WTC11 (cell line): ENCODE data around the gene XRCC5. TPM values are rescaled to one million over a fixed set of nuclear protein-coding genes. Genes with fewer than 3 reads are reported as not detected.
A peak's percentile ranks its signal among the peaks of the same experiment; 100 is the strongest.

Source experiments
- ATAC-seq: fragments of 200-7000 bp; cut with Tn5 transposase; 2 replicates; pipeline ENCODE4 v1.10.0; 2021; ENCODE audit warnings: mild to moderate bottlenecking, moderate library complexity
- Bru-seq: library from RNA; stranded (reverse); fragments of 400-500 nt; gene quantifications from one replicate; lab custom pipeline; 2021; lab: Mats Ljungman, UMichigan
- CTCF ChIA-PET: fragments of 300-600 bp; sonication (Branson Sonifier 250); formaldehyde crosslinking; loops from one replicate; lab custom pipeline; 2021; ENCODE audit warnings: antibody characterized with exemption; lab: Charles Lee
- POLR2A ChIA-PET: fragments of 350-600 bp; sonication (Branson Sonifier 250); formaldehyde crosslinking; loops from one replicate; lab custom pipeline; 2021; ENCODE audit warnings: antibody characterized with exemption; lab: Charles Lee
- DNase-seq: peaks from one replicate; pipeline ENCODE4 v3.0.0; 2021; ENCODE audit warnings: low spot score
- H3K27ac Mint-ChIP-seq: 2 replicates; pipeline ENCODE4 v1.8.0; 2021; ENCODE audit warnings: mixed read lengths
- H3K27me3 Mint-ChIP-seq: 2 replicates; pipeline ENCODE4 v1.8.0; 2021; ENCODE audit warnings: low read depth, mild to moderate bottlenecking, moderate library complexity, mixed read lengths
- H3K36me3 Mint-ChIP-seq: 2 replicates; pipeline ENCODE4 v1.8.0; 2021; ENCODE audit warnings: mixed read lengths
- H3K4me1 Mint-ChIP-seq: 2 replicates; pipeline ENCODE4 v1.8.0; 2022; ENCODE audit warnings: mixed read lengths
- H3K4me3 Mint-ChIP-seq: 2 replicates; pipeline ENCODE4 v1.8.0; 2021; ENCODE audit warnings: mild to moderate bottlenecking, moderate library complexity, mixed read lengths
- H3K9me3 Mint-ChIP-seq: 2 replicates; pipeline ENCODE4 v1.8.0; 2021; ENCODE audit warnings: mixed read lengths
- ATF3 ChIP-seq: sonication (generic); formaldehyde crosslinking; conservative IDR thresholded peaks from 2 replicates; pipeline ENCODE4 v1.8.1; 2022; ENCODE audit warnings: mild to moderate bottlenecking, missing genetic modification reagents
- FOXP1 ChIP-seq: sonication (generic); formaldehyde crosslinking; IDR thresholded peaks from 2 replicates; pipeline ENCODE4 v1.8.0; 2022; ENCODE audit warnings: missing genetic modification reagents, mild to moderate bottlenecking, moderate library complexity, borderline replicate concordance
- GABPB1 ChIP-seq: sonication (generic); formaldehyde crosslinking; IDR thresholded peaks from 2 replicates; pipeline ENCODE4 v1.8.1; 2023; ENCODE audit warnings: mild to moderate bottlenecking, missing genetic modification reagents
- GRHL2 ChIP-seq: fragments of 250-450 bp; sonication (Bioruptor Pico); IDR thresholded peaks from 2 replicates; pipeline ENCODE4 v1.8.0; 2022; ENCODE audit warnings: mild to moderate bottlenecking, moderate library complexity; ENCODE audit not compliant: insufficient replicate concordance, severe bottlenecking
- MYBL2 ChIP-seq: sonication (generic); formaldehyde crosslinking; IDR thresholded peaks from 2 replicates; pipeline ENCODE4 v1.8.1; 2023; ENCODE audit warnings: mild to moderate bottlenecking, moderate library complexity, missing genetic modification reagents
- PRDM15 ChIP-seq: sonication (generic); formaldehyde crosslinking; IDR thresholded peaks from 2 replicates; pipeline ENCODE4 v1.8.0; 2022; ENCODE audit warnings: missing genetic modification reagents
- SMAD3 ChIP-seq: sonication (generic); formaldehyde crosslinking; IDR thresholded peaks from 2 replicates; pipeline ENCODE4 v1.8.0; 2022; ENCODE audit warnings: missing genetic modification reagents, mild to moderate bottlenecking, borderline replicate concordance
- SP1 ChIP-seq: sonication (generic); formaldehyde crosslinking; conservative IDR thresholded peaks from 2 replicates; pipeline ENCODE4 v1.8.1; 2022; ENCODE audit warnings: missing genetic modification reagents
- ZNF121 ChIP-seq: sonication (generic); formaldehyde crosslinking; IDR thresholded peaks from 2 replicates; pipeline ENCODE4 v1.8.0; 2023; ENCODE audit warnings: missing genetic modification reagents
- ZNF232 ChIP-seq: sonication (generic); formaldehyde crosslinking; IDR thresholded peaks from 2 replicates; pipeline ENCODE4 v1.8.0; 2022; ENCODE audit warnings: mild to moderate bottlenecking, missing genetic modification reagents
- ZNF263 ChIP-seq: sonication (generic); formaldehyde crosslinking; IDR thresholded peaks from 2 replicates; pipeline ENCODE4 v1.8.1; 2022; ENCODE audit warnings: low read depth, mild to moderate bottlenecking, moderate library complexity, missing genetic modification reagents
- long read RNA-seq, 3 experiments: library from RNA in 1 of 3; library from capped mRNA in 1 of 3; library from polyadenylated mRNA in 1 of 3; unstranded in 2 of 3; stranded (forward) in 1 of 3; transcript quantifications; one replicate each; pipeline ENCODE4 v2.0.0, GENCODE V29; 2021
- total RNA-seq: library from RNA; stranded (reverse); gene quantifications from 3 replicates; pipeline ENCODE4 v1.2.3, GENCODE V29; 2021
- TF ChIP-seq, protein P1 (sequence below): sonication (generic); formaldehyde crosslinking; IDR thresholded peaks from 2 replicates; pipeline ENCODE4 v1.8.0; 2023; ENCODE audit warnings: mild to moderate bottlenecking, missing genetic modification reagents
- TF ChIP-seq, protein P2 (sequence below): sonication (generic); formaldehyde crosslinking; IDR thresholded peaks from 2 replicates; pipeline ENCODE4 v1.8.1; 2022; ENCODE audit warnings: mild to moderate bottlenecking, moderate library complexity, missing genetic modification reagents
- TF ChIP-seq, protein P3 (sequence below): sonication (generic); formaldehyde crosslinking; IDR thresholded peaks from 2 replicates; pipeline ENCODE4 v1.8.0; 2022; ENCODE audit warnings: mild to moderate bottlenecking, missing genetic modification reagents
- TF ChIP-seq, protein P4 (sequence below): sonication (generic); formaldehyde crosslinking; IDR thresholded peaks from 2 replicates; pipeline ENCODE4 v1.8.0; 2023; ENCODE audit warnings: missing genetic modification reagents, mild to moderate bottlenecking, borderline replicate concordance
- TF ChIP-seq, protein P5 (sequence below): sonication (generic); formaldehyde crosslinking; IDR thresholded peaks from 2 replicates; pipeline ENCODE4 v1.8.0; 2022; ENCODE audit warnings: mild to moderate bottlenecking, missing genetic modification reagents

Gene XRCC5
- total RNA-seq = 459 to 522 TPM (median 466 TPM) in 3 replicates
- percentile 97 among the genes with signal in this experiment for Bru-seq, nascent RNA
- long read RNA-seq, experiment 1, transcript XRCC5-206 (18 exons, 2,962 nt) = minor isoform, 10 of 3,302 reads
- long read RNA-seq, experiment 1, transcript XRCC5-201 (21 exons, 3,428 nt) = major isoform, 2,920 of 3,302 reads
- long read RNA-seq, experiment 1, partial matches to known transcripts = 248 of 3,302 reads
- long read RNA-seq, experiment 1, other reads (novel, unspliced or antisense) = 122 of 3,302 reads
- long read RNA-seq, experiment 2, transcript XRCC5-209 (2 exons, 616 nt) = minor isoform, 6 of 832 reads
- long read RNA-seq, experiment 2, transcript XRCC5-201 (21 exons, 3,428 nt) = major isoform, 291 of 832 reads
- long read RNA-seq, experiment 2, partial matches to known transcripts = 336 of 832 reads
- long read RNA-seq, experiment 2, other reads (novel, unspliced or antisense) = 198 of 832 reads
- long read RNA-seq, experiment 3, transcript XRCC5-201 (21 exons, 3,428 nt) = major isoform, 1,067 of 1,180 reads
- long read RNA-seq, experiment 3, partial matches to known transcripts = 54 of 1,180 reads
- long read RNA-seq, experiment 3, other reads (novel, unspliced or antisense) = 56 of 1,180 reads

GRCh38 chr2:216108967-216109921 lies at the start of gene XRCC5:
Gene XRCC5 (plus strand): TSS chr2:216109348. CDS start chr2:216109437, 89 bp downstream.
- POLR2A ChIA-PET = interaction anchor here (3.5 kb wide), 1 partner anchor 27 kb away, joined by 46 read pairs; the partner anchor contains the start of genes PECR and TMEM169
- DNase-seq = peak; percentile 97
- Mint-ChIP-seq H3K27ac (peak within 1 kb of the TSS; percentile 99), H3K27me3 (no peaks in the 10 kb centered on the region; the same call in 1 of the 2 replicates), H3K4me1 (peaks cover 49% of the 10 kb centered on the region), H3K9me3 (no peaks in the 10 kb centered on the region), H3K36me3 (peaks cover 46% of the 10 kb centered on the region), H3K4me3 (peak within 1 kb of the TSS; percentile 100)
- CTCF ChIA-PET = interaction anchor here (0.7 to 3.0 kb wide), 8 partner anchors 26 to 159 kb away, joined by 3 to 22 read pairs (median 4); partner anchors contain the start of genes PECR and TMEM169
- peak; percentile 71 for ATAC-seq
- TF ChIP-seq ATF3 (CRISPR knock-in tag) = 0 out of 2 replicates have a peak, but pooled peaks have one; percentile 35
- no peak for TF ChIP-seq ZNF263 (CRISPR knock-in tag)
- TF ChIP-seq, protein P1, sequence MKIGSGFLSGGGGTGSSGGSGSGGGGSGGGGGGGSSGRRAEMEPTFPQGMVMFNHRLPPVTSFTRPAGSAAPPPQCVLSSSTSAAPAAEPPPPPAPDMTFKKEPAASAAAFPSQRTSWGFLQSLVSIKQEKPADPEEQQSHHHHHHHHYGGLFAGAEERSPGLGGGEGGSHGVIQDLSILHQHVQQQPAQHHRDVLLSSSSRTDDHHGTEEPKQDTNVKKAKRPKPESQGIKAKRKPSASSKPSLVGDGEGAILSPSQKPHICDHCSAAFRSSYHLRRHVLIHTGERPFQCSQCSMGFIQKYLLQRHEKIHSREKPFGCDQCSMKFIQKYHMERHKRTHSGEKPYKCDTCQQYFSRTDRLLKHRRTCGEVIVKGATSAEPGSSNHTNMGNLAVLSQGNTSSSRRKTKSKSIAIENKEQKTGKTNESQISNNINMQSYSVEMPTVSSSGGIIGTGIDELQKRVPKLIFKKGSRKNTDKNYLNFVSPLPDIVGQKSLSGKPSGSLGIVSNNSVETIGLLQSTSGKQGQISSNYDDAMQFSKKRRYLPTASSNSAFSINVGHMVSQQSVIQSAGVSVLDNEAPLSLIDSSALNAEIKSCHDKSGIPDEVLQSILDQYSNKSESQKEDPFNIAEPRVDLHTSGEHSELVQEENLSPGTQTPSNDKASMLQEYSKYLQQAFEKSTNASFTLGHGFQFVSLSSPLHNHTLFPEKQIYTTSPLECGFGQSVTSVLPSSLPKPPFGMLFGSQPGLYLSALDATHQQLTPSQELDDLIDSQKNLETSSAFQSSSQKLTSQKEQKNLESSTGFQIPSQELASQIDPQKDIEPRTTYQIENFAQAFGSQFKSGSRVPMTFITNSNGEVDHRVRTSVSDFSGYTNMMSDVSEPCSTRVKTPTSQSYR (CRISPR knock-in tag) = peak; percentile 16; the same call in 1 of the 2 replicates
- TF ChIP-seq ZNF232 = 0 out of 2 replicates have a peak, but pooled peaks have one; percentile 67
- peak; percentile 62 for TF ChIP-seq PRDM15
- peak; percentile 65 for TF ChIP-seq GABPB1 (CRISPR knock-in tag)
- TF ChIP-seq, protein P2, sequence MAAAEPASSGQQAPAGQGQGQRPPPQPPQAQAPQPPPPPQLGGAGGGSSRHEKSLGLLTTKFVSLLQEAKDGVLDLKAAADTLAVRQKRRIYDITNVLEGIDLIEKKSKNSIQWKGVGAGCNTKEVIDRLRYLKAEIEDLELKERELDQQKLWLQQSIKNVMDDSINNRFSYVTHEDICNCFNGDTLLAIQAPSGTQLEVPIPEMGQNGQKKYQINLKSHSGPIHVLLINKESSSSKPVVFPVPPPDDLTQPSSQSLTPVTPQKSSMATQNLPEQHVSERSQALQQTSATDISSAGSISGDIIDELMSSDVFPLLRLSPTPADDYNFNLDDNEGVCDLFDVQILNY (CRISPR knock-in tag) = peak; percentile 95
- no peak for TF ChIP-seq ZNF121 (CRISPR knock-in tag)
- TF ChIP-seq, protein P3, sequence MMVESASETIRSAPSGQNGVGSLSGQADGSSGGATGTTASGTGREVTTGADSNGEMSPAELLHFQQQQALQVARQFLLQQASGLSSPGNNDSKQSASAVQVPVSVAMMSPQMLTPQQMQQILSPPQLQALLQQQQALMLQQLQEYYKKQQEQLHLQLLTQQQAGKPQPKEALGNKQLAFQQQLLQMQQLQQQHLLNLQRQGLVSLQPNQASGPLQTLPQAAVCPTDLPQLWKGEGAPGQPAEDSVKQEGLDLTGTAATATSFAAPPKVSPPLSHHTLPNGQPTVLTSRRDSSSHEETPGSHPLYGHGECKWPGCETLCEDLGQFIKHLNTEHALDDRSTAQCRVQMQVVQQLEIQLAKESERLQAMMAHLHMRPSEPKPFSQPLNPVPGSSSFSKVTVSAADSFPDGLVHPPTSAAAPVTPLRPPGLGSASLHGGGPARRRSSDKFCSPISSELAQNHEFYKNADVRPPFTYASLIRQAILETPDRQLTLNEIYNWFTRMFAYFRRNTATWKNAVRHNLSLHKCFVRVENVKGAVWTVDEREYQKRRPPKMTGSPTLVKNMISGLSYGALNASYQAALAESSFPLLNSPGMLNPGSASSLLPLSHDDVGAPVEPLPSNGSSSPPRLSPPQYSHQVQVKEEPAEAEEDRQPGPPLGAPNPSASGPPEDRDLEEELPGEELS (CRISPR knock-in tag) = peak; percentile 76
- TF ChIP-seq GRHL2 = no peak
- peak; percentile 74 for TF ChIP-seq SP1 (CRISPR knock-in tag)
- TF ChIP-seq, protein P4, sequence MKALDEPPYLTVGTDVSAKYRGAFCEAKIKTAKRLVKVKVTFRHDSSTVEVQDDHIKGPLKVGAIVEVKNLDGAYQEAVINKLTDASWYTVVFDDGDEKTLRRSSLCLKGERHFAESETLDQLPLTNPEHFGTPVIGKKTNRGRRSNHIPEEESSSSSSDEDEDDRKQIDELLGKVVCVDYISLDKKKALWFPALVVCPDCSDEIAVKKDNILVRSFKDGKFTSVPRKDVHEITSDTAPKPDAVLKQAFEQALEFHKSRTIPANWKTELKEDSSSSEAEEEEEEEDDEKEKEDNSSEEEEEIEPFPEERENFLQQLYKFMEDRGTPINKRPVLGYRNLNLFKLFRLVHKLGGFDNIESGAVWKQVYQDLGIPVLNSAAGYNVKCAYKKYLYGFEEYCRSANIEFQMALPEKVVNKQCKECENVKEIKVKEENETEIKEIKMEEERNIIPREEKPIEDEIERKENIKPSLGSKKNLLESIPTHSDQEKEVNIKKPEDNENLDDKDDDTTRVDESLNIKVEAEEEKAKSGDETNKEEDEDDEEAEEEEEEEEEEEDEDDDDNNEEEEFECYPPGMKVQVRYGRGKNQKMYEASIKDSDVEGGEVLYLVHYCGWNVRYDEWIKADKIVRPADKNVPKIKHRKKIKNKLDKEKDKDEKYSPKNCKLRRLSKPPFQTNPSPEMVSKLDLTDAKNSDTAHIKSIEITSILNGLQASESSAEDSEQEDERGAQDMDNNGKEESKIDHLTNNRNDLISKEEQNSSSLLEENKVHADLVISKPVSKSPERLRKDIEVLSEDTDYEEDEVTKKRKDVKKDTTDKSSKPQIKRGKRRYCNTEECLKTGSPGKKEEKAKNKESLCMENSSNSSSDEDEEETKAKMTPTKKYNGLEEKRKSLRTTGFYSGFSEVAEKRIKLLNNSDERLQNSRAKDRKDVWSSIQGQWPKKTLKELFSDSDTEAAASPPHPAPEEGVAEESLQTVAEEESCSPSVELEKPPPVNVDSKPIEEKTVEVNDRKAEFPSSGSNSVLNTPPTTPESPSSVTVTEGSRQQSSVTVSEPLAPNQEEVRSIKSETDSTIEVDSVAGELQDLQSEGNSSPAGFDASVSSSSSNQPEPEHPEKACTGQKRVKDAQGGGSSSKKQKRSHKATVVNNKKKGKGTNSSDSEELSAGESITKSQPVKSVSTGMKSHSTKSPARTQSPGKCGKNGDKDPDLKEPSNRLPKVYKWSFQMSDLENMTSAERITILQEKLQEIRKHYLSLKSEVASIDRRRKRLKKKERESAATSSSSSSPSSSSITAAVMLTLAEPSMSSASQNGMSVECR (CRISPR knock-in tag) = peak; percentile 83
- peak; percentile 76; the same call in 1 of the 2 replicates for TF ChIP-seq SMAD3 (CRISPR knock-in tag)
- peak; percentile 80 for TF ChIP-seq MYBL2 (CRISPR knock-in tag)
- peak; percentile 78 for TF ChIP-seq FOXP1 (CRISPR knock-in tag)
- TF ChIP-seq, protein P5, sequence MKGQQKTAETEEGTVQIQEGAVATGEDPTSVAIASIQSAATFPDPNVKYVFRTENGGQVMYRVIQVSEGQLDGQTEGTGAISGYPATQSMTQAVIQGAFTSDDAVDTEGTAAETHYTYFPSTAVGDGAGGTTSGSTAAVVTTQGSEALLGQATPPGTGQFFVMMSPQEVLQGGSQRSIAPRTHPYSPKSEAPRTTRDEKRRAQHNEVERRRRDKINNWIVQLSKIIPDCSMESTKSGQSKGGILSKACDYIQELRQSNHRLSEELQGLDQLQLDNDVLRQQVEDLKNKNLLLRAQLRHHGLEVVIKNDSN (CRISPR knock-in tag) = peak; percentile 53; the same call in 1 of the 2 replicates
